Measurements from ENCODE around the gene TOMM5.
A peak's percentile ranks its signal among the peaks of the same experiment; 100 is the strongest.

TOMM5 gene

GRCh38 chr9:37592108-37592951 lies at the start of gene TOMM5:
Gene TOMM5 (minus strand): TSS chr9:37592597. CDS start chr9:37592532, 65 bp downstream.
- DNase-seq: peak; percentile 73 to 80

GRCh38 chr9:37641331-37641730 lies 48.9 kb upstream of the TOMM5 start:
- DNase-seq: no peak

GRCh38 chr9:37640246-37640645 lies 47.8 kb upstream of the TOMM5 start:
- no peak for DNase-seq

- DNase-seq: no peak
Observed at GRCh38 chr9:37639841-37640240, 47.4 kb upstream of the TOMM5 start.

GRCh38 chr9:37639109-37639762 lies 46.8 kb upstream of the TOMM5 start:
- no peak for DNase-seq

- no peak for DNase-seq
Observed at GRCh38 chr9:37636511-37637448, 44.4 kb upstream of the TOMM5 start.

- no peak for DNase-seq
Observed at GRCh38 chr9:37635808-37636207, 43.4 kb upstream of the TOMM5 start.

GRCh38 chr9:37632479-37632878 lies 40.1 kb upstream of the TOMM5 start:
- DNase-seq: no peak

- DNase-seq: no peak
Observed at GRCh38 chr9:37626708-37627292, 34.4 kb upstream of the TOMM5 start.

GRCh38 chr9:37625758-37626147 lies 33.4 kb upstream of the TOMM5 start:
- DNase-seq: no peak

- DNase-seq: no peak
Observed at GRCh38 chr9:37625036-37625757, 32.8 kb upstream of the TOMM5 start.

GRCh38 chr9:37624073-37624472 lies 31.7 kb upstream of the TOMM5 start:
- DNase-seq: no peak

- no peak for DNase-seq
Observed at GRCh38 chr9:37623267-37623666, 30.9 kb upstream of the TOMM5 start.

- no peak for DNase-seq
Observed at GRCh38 chr9:37622462-37622861, 30.1 kb upstream of the TOMM5 start.

GRCh38 chr9:37621273-37622121 lies 29.1 kb upstream of the TOMM5 start:
- DNase-seq: no peak

- no peak for DNase-seq
Observed at GRCh38 chr9:37620396-37620795, 28.0 kb upstream of the TOMM5 start.

GRCh38 chr9:37619806-37620205 lies 27.4 kb upstream of the TOMM5 start:
- DNase-seq: no peak

GRCh38 chr9:37618817-37619216 lies 26.4 kb upstream of the TOMM5 start:
- no peak for DNase-seq

- no peak for DNase-seq
Observed at GRCh38 chr9:37617832-37618231, 25.4 kb upstream of the TOMM5 start.

GRCh38 chr9:37617161-37617560 lies 24.8 kb upstream of the TOMM5 start:
- DNase-seq: no peak

GRCh38 chr9:37611961-37612360 lies 19.6 kb upstream of the TOMM5 start:
- no peak for DNase-seq

Measured in AML-193 (cell line).